DMS53 treated with DMSO at 0.1 percent for 48 hours (cell line): ENCODE results near the gene CARHSP1.
"Not testable (repeated sequence)": the region's sequence is repeated elsewhere in the genome, so short reads cannot be mapped to it uniquely, and the experiment has no call there.

Experiments
- DNase-seq: peaks from one replicate; lab custom pipeline; 2025; ENCODE audit not compliant: unreplicated experiment; lab: John Stamatoyannopoulos, UW

CARHSP1 gene

GRCh38 chr16:8831871-8832716, 36.7 kb downstream of the CARHSP1 start:
- no peak for DNase-seq

- no peak for DNase-seq
These were observed 37.4 kb downstream of the CARHSP1 start for GRCh38 chr16:8831450-8831849.

- no peak for DNase-seq
These were observed 40.2 kb downstream of the CARHSP1 start for GRCh38 chr16:8828541-8829165.

GRCh38 chr16:8826278-8826879, 42.4 kb downstream of the CARHSP1 start:
- DNase-seq = no peak

GRCh38 chr16:8822403-8822802, 46.4 kb downstream of the CARHSP1 start:
- no peak for DNase-seq

- no peak for DNase-seq
These were observed 49.3 kb downstream of the CARHSP1 start for GRCh38 chr16:8819411-8820034.

- DNase-seq = no peak
These were observed 50.1 kb downstream of the CARHSP1 start for GRCh38 chr16:8818504-8819270.

GRCh38 chr16:8816967-8817655, 51.7 kb downstream of the CARHSP1 start:
- DNase-seq = no peak

- no peak for DNase-seq
These were observed 54.6 kb downstream of the CARHSP1 start for GRCh38 chr16:8814095-8814806.

GRCh38 chr16:8812162-8812843, 56.5 kb downstream of the CARHSP1 start:
- no peak for DNase-seq

GRCh38 chr16:8808613-8809353, 60.0 kb downstream of the CARHSP1 start:
- no peak for DNase-seq

GRCh38 chr16:8808009-8808408, 60.8 kb downstream of the CARHSP1 start:
- DNase-seq = no peak

GRCh38 chr16:8807189-8807588, 61.6 kb downstream of the CARHSP1 start:
- DNase-seq = no peak

- no peak for DNase-seq
These were observed 62.4 kb downstream of the CARHSP1 start for GRCh38 chr16:8806272-8806983.

GRCh38 chr16:8804313-8804712, 64.5 kb downstream of the CARHSP1 start:
- no peak for DNase-seq

- DNase-seq = not testable (repeated sequence)
These were observed 65.1 kb downstream of the CARHSP1 start for GRCh38 chr16:8803733-8804132.
